GM23338 (cell line): ENCODE data around the gene VEZT. TPM values are rescaled to one million over a fixed set of nuclear protein-coding genes. Genes with fewer than 3 reads are reported as not detected.

Experiments
- ATAC-seq: fragments of 200-7000 bp; cut with Tn5 transposase; 3 replicates; pipeline ENCODE4 v1.9.1; 2020
- DNase-seq: peaks from one replicate; pipeline ENCODE4 v3.0.0-alpha.2; 2015; ENCODE audit warnings: low spot score
- H2AFZ ChIP-seq: fragments of 200-600 bp; sonication (generic); 2 replicates; pipeline ENCODE4 v1.8.0; 2016; ENCODE audit warnings: antibody characterized with exemption, mild to moderate bottlenecking, moderate library complexity
- H3F3A ChIP-seq: fragments of 200-600 bp; sonication (generic); replicated peaks from 2 replicates; pipeline ENCODE4 v1.8.0; 2017; ENCODE audit warnings: antibody characterized with exemption, mixed run types, low read depth
- H3K27ac ChIP-seq: fragments of 200-600 bp; sonication (generic); 2 replicates; pipeline ENCODE4 v1.6.1; 2016; ENCODE audit warnings: low read depth
- H3K27me3 ChIP-seq: fragments of 200-600 bp; sonication (generic); 2 replicates; pipeline ENCODE4 v1.8.0; 2016; ENCODE audit warnings: mild to moderate bottlenecking, mixed run types, moderate library complexity; ENCODE audit not compliant: insufficient read depth
- H3K36me3 ChIP-seq: fragments of 200-600 bp; sonication (generic); 2 replicates; pipeline ENCODE4 v1.8.0; 2016; ENCODE audit warnings: mild to moderate bottlenecking; ENCODE audit not compliant: insufficient read depth
- H3K4me1 ChIP-seq: fragments of 200-600 bp; sonication (generic); 2 replicates; pipeline ENCODE4 v1.8.0; 2016; ENCODE audit warnings: mild to moderate bottlenecking, moderate library complexity; ENCODE audit not compliant: insufficient read depth
- H3K4me2 ChIP-seq: fragments of 200-600 bp; sonication (generic); 2 replicates; pipeline ENCODE4 v1.7.1; 2017; ENCODE audit warnings: mixed run types
- H3K4me3 ChIP-seq: fragments of 200-600 bp; sonication (generic); 2 replicates; pipeline ENCODE4 v1.6.1; 2016; ENCODE audit warnings: mixed run types
- H3K79me2 ChIP-seq: fragments of 200-600 bp; sonication (generic); replicated peaks from 2 replicates; pipeline ENCODE4 v1.8.0; 2017; ENCODE audit warnings: mild to moderate bottlenecking; ENCODE audit not compliant: insufficient read depth
- H3K9me2 ChIP-seq: fragments of 200-600 bp; sonication (generic); 2 replicates; pipeline ENCODE4 v1.8.0; 2017; ENCODE audit not compliant: insufficient read depth
- H4K20me1 ChIP-seq: fragments of 200-600 bp; sonication (generic); replicated peaks from 2 replicates; pipeline ENCODE4 v1.8.0; 2017; ENCODE audit warnings: mild to moderate bottlenecking; ENCODE audit not compliant: insufficient read depth
- H3K27ac Mint-ChIP-seq: 2 replicates; pipeline ENCODE4 v1.8.0; 2020; ENCODE audit warnings: inconsistent platforms, mild to moderate bottlenecking, moderate library complexity, mixed read lengths
- H3K27me3 Mint-ChIP-seq: 3 replicates; pipeline ENCODE4 v1.8.0; 2022; ENCODE audit warnings: low read depth, mild to moderate bottlenecking, moderate library complexity, mixed read lengths, inconsistent platforms; ENCODE audit not compliant: insufficient read depth, poor library complexity
- H3K36me3 Mint-ChIP-seq: 3 replicates; pipeline ENCODE4 v1.8.0; 2021; ENCODE audit warnings: low read depth, mild to moderate bottlenecking, inconsistent platforms, moderate library complexity, mixed read lengths
- H3K4me1 Mint-ChIP-seq: 3 replicates; pipeline ENCODE4 v1.8.0; 2020; ENCODE audit warnings: mild to moderate bottlenecking, inconsistent platforms, mixed read lengths
- H3K4me3 Mint-ChIP-seq: 3 replicates; pipeline ENCODE4 v1.8.0; 2021; ENCODE audit warnings: moderate library complexity, mild to moderate bottlenecking, inconsistent platforms, mixed read lengths
- H3K9me3 Mint-ChIP-seq: 3 replicates; pipeline ENCODE4 v1.8.0; 2020; ENCODE audit warnings: moderate library complexity, mild to moderate bottlenecking, inconsistent platforms, mixed read lengths
- CREB1 ChIP-seq: fragments of 250-450 bp; sonication (Bioruptor Pico); IDR thresholded peaks from 2 replicates; pipeline ENCODE4 v1.5.0; 2020; ENCODE audit warnings: low read depth, mild to moderate bottlenecking, moderate library complexity
- EZH2 ChIP-seq: fragments of 200-600 bp; sonication (generic); IDR thresholded peaks from one replicate; pipeline ENCODE4 v1.8.0; 2017; ENCODE audit warnings: antibody characterized with exemption, mild to moderate bottlenecking, low read depth; ENCODE audit not compliant: unreplicated experiment
- EZH2phosphoT487 ChIP-seq: fragments of 200-600 bp; sonication (generic); IDR thresholded peaks from one replicate; pipeline ENCODE4 v1.8.1; 2018; ENCODE audit warnings: antibody characterized with exemption; ENCODE audit not compliant: unreplicated experiment
- JUNB ChIP-seq: IDR thresholded peaks from one replicate; pipeline ENCODE4 v1.6.1; 2016; ENCODE audit warnings: antibody characterized with exemption; ENCODE audit not compliant: unreplicated experiment
- NANOG ChIP-seq: IDR thresholded peaks from 2 replicates; pipeline ENCODE4 v1.6.1; 2016; ENCODE audit warnings: antibody characterized with exemption, borderline replicate concordance
- POLR2AphosphoS5 ChIP-seq: IDR thresholded peaks from 2 replicates; pipeline ENCODE4 v1.6.1; 2016; ENCODE audit warnings: antibody characterized with exemption, low read depth
- STAT1 ChIP-seq: IDR thresholded peaks from one replicate; pipeline ENCODE4 v1.6.1; 2016; ENCODE audit warnings: antibody characterized with exemption; ENCODE audit not compliant: unreplicated experiment
- ZNF114 ChIP-seq: fragments of 250-450 bp; sonication (Bioruptor Pico); IDR thresholded peaks from 2 replicates; pipeline ENCODE4 v1.5.0; 2020; ENCODE audit warnings: mild to moderate bottlenecking, moderate library complexity
- ZNF331 ChIP-seq: fragments of 250-450 bp; sonication (Bioruptor Pico); IDR thresholded peaks from 2 replicates; pipeline ENCODE4 v1.5.0; 2020; ENCODE audit warnings: low read depth, mild to moderate bottlenecking, moderate library complexity
- polyA plus RNA-seq: library from polyadenylated mRNA; unstranded; fragments of >200 nt; fragmentation: Nextera tagmentation; extraction: Ambion mirVana; gene quantifications from 2 replicates; pipeline ENCODE4 v1.2.1, GENCODE V29; 2016
- total RNA-seq: library from RNA; depleted of rRNA; stranded (reverse); fragments of >200 nt; shearing (Covaris generic); gene quantifications from 2 replicates; pipeline ENCODE4 v1.2.3, GENCODE V29; 2014
- TF ChIP-seq, protein P1 (sequence below): IDR thresholded peaks from one replicate; pipeline ENCODE4 v1.6.1; 2018; ENCODE audit warnings: antibody characterized with exemption; ENCODE audit not compliant: unreplicated experiment
- TF ChIP-seq, protein P2 (sequence below), 2 experiments: fragments of 200-600 bp in 1 of 2; sonication (generic) in 1 of 2; conservative IDR thresholded peaks; 2 replicates each; pipeline versions ENCODE4 v1.5.1 to v1.6.1; 2016 to 2017; ENCODE audit warnings: antibody characterized with exemption in 2 of 2, low read depth in 2 of 2, mild to moderate bottlenecking in 2 of 2, moderate library complexity in 1 of 2
- TF ChIP-seq, protein P3 (sequence below): IDR thresholded peaks from 2 replicates; pipeline ENCODE4 v1.6.1; 2016; ENCODE audit warnings: antibody characterized with exemption
- TF ChIP-seq, protein P4 (sequence below): fragments of 250-450 bp; sonication (Bioruptor Pico); IDR thresholded peaks from 2 replicates; pipeline ENCODE4 v1.5.0; 2020; ENCODE audit warnings: mild to moderate bottlenecking, moderate library complexity

Gene VEZT
- total and polyA plus RNA-seq, 2 experiments from 2014 or later: 34.2 to 51.5 TPM

DNA sequence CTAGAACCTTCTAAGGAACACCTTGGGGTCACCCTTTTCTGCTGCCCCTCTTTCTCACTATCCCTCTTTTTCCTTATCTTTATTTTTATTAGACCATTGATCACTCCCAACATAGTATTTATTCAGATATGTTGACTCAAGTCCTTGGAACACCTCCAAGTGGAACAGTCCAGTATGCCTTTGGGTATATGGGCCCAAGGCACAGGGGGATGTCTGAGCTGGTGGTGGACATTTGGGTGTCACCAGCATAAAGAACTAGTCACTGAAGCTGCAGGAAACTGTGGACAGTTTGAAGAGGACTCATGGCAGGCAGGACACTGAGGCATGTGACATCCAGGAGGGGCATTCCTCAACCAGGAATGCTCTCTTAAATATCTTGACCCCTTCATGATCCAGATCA lies 105.6 kb downstream of the VEZT start:
- Mint-ChIP-seq H3K27ac (no peak overlapping the region), H3K27me3 (no peaks in the 10 kb centered on the region), H3K4me1 (no peaks in the 10 kb centered on the region), H3K4me3 (no peak overlapping the region), H3K9me3 (no peaks in the 10 kb centered on the region), H3K36me3 (no peaks in the 10 kb centered on the region)
- DNase-seq: no peak
- H3K4me3 ChIP-seq: no peak overlapping the region
- no peaks in the 10 kb centered on the region for H3K9me2 ChIP-seq
- H3K4me1 ChIP-seq: no peaks in the 10 kb centered on the region
- TF ChIP-seq STAT1: no peak
- TF ChIP-seq, protein P1, sequence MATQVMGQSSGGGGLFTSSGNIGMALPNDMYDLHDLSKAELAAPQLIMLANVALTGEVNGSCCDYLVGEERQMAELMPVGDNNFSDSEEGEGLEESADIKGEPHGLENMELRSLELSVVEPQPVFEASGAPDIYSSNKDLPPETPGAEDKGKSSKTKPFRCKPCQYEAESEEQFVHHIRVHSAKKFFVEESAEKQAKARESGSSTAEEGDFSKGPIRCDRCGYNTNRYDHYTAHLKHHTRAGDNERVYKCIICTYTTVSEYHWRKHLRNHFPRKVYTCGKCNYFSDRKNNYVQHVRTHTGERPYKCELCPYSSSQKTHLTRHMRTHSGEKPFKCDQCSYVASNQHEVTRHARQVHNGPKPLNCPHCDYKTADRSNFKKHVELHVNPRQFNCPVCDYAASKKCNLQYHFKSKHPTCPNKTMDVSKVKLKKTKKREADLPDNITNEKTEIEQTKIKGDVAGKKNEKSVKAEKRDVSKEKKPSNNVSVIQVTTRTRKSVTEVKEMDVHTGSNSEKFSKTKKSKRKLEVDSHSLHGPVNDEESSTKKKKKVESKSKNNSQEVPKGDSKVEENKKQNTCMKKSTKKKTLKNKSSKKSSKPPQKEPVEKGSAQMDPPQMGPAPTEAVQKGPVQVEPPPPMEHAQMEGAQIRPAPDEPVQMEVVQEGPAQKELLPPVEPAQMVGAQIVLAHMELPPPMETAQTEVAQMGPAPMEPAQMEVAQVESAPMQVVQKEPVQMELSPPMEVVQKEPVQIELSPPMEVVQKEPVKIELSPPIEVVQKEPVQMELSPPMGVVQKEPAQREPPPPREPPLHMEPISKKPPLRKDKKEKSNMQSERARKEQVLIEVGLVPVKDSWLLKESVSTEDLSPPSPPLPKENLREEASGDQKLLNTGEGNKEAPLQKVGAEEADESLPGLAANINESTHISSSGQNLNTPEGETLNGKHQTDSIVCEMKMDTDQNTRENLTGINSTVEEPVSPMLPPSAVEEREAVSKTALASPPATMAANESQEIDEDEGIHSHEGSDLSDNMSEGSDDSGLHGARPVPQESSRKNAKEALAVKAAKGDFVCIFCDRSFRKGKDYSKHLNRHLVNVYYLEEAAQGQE: no peak
- TF ChIP-seq, protein P2, sequence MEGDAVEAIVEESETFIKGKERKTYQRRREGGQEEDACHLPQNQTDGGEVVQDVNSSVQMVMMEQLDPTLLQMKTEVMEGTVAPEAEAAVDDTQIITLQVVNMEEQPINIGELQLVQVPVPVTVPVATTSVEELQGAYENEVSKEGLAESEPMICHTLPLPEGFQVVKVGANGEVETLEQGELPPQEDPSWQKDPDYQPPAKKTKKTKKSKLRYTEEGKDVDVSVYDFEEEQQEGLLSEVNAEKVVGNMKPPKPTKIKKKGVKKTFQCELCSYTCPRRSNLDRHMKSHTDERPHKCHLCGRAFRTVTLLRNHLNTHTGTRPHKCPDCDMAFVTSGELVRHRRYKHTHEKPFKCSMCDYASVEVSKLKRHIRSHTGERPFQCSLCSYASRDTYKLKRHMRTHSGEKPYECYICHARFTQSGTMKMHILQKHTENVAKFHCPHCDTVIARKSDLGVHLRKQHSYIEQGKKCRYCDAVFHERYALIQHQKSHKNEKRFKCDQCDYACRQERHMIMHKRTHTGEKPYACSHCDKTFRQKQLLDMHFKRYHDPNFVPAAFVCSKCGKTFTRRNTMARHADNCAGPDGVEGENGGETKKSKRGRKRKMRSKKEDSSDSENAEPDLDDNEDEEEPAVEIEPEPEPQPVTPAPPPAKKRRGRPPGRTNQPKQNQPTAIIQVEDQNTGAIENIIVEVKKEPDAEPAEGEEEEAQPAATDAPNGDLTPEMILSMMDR (conservative IDR thresholded peaks at IDR 0.05; ENCODE audit: low read depth in 2 of 2): no peak
- TF ChIP-seq, protein P3, sequence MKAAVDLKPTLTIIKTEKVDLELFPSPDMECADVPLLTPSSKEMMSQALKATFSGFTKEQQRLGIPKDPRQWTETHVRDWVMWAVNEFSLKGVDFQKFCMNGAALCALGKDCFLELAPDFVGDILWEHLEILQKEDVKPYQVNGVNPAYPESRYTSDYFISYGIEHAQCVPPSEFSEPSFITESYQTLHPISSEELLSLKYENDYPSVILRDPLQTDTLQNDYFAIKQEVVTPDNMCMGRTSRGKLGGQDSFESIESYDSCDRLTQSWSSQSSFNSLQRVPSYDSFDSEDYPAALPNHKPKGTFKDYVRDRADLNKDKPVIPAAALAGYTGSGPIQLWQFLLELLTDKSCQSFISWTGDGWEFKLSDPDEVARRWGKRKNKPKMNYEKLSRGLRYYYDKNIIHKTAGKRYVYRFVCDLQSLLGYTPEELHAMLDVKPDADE: no peak
- TF ChIP-seq CREB1 (CRISPR knock-in tag): no peak
- no peak for TF ChIP-seq NANOG
- no peak for TF ChIP-seq POLR2AphosphoS5
- TF ChIP-seq, protein P4, sequence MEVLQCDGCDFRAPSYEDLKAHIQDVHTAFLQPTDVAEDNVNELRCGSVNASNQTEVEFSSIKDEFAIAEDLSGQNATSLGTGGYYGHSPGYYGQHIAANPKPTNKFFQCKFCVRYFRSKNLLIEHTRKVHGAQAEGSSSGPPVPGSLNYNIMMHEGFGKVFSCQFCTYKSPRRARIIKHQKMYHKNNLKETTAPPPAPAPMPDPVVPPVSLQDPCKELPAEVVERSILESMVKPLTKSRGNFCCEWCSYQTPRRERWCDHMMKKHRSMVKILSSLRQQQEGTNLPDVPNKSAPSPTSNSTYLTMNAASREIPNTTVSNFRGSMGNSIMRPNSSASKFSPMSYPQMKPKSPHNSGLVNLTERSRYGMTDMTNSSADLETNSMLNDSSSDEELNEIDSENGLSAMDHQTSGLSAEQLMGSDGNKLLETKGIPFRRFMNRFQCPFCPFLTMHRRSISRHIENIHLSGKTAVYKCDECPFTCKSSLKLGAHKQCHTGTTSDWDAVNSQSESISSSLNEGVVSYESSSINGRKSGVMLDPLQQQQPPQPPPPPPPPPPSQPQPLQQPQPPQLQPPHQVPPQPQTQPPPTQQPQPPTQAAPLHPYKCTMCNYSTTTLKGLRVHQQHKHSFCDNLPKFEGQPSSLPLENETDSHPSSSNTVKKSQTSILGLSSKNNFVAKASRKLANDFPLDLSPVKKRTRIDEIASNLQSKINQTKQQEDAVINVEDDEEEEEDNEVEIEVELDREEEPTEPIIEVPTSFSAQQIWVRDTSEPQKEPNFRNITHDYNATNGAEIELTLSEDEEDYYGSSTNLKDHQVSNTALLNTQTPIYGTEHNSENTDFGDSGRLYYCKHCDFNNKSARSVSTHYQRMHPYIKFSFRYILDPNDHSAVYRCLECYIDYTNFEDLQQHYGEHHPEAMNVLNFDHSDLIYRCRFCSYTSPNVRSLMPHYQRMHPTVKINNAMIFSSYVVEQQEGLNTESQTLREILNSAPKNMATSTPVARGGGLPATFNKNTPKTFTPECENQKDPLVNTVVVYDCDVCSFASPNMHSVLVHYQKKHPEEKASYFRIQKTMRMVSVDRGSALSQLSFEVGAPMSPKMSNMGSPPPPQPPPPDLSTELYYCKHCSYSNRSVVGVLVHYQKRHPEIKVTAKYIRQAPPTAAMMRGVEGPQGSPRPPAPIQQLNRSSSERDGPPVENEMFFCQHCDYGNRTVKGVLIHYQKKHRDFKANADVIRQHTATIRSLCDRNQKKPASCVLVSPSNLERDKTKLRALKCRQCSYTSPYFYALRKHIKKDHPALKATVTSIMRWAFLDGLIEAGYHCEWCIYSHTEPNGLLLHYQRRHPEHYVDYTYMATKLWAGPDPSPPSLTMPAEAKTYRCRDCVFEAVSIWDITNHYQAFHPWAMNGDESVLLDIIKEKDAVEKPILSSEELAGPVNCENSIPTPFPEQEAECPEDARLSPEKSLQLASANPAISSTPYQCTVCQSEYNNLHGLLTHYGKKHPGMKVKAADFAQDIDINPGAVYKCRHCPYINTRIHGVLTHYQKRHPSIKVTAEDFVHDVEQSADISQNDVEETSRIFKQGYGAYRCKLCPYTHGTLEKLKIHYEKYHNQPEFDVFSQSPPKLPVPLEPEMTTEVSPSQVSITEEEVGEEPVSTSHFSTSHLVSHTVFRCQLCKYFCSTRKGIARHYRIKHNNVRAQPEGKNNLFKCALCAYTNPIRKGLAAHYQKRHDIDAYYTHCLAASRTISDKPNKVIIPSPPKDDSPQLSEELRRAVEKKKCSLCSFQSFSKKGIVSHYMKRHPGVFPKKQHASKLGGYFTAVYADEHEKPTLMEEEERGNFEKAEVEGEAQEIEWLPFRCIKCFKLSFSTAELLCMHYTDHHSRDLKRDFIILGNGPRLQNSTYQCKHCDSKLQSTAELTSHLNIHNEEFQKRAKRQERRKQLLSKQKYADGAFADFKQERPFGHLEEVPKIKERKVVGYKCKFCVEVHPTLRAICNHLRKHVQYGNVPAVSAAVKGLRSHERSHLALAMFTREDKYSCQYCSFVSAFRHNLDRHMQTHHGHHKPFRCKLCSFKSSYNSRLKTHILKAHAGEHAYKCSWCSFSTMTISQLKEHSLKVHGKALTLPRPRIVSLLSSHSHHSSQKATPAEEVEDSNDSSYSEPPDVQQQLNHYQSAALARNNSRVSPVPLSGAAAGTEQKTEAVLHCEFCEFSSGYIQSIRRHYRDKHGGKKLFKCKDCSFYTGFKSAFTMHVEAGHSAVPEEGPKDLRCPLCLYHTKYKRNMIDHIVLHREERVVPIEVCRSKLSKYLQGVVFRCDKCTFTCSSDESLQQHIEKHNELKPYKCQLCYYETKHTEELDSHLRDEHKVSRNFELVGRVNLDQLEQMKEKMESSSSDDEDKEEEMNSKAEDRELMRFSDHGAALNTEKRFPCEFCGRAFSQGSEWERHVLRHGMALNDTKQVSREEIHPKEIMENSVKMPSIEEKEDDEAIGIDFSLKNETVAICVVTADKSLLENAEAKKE: no peak
- TF ChIP-seq EZH2phosphoT487: no peak
- no peak for TF ChIP-seq ZNF331 (CRISPR knock-in tag)
- no peak for TF ChIP-seq ZNF114 (CRISPR knock-in tag)
- TF ChIP-seq EZH2: no peak
- no peak for TF ChIP-seq JUNB
- H3F3A ChIP-seq: no peaks in the 10 kb centered on the region
- H3K27ac ChIP-seq: no peak overlapping the region
- H3K36me3 ChIP-seq: no peaks in the 10 kb centered on the region
- no peak overlapping the region for H3K4me2 ChIP-seq
- ATAC-seq: no peak
- H2AFZ ChIP-seq: no peak overlapping the region
- no peaks in the 10 kb centered on the region for H3K27me3 ChIP-seq
- H3K79me2 ChIP-seq: no peaks in the 10 kb centered on the region
- H4K20me1 ChIP-seq: no peaks in the 10 kb centered on the region
